DND-41 (cell line): ENCODE measurements around the gene UTF1.

ENCODE experiments used
- CTCF ChIP-seq: IDR thresholded peaks from 2 replicates; pipeline ENCODE4 v1.5.1; 2012; ENCODE audit warnings: borderline replicate concordance, low read length, moderate library complexity, mild to moderate bottlenecking; ENCODE audit not compliant: poor library complexity, severe bottlenecking; ENCODE audit errors: extremely low read depth
- EZH2 ChIP-seq: IDR thresholded peaks from 3 replicates; pipeline ENCODE4 v1.6.1; 2012; ENCODE audit warnings: borderline replicate concordance, low read depth, mild to moderate bottlenecking, moderate library complexity, low read length, inconsistent platforms; ENCODE audit not compliant: severe bottlenecking

GRCh38 chr10:133271521-133272300, 41.7 kb downstream of the UTF1 start:
- TF ChIP-seq CTCF (no peak), EZH2 (no peak)
